HG03280 (cell line): ENCODE results near the gene EMC6.
"Not testable (repeated sequence)": the region's sequence is repeated elsewhere in the genome, so short reads cannot be mapped to it uniquely, and the experiment has no call there.

Experiments
- ATAC-seq: cut with Tn5 transposase; IDR thresholded peaks from one replicate; pipeline ENCODE4 v1.9.1; 2021; ENCODE audit warnings: mild to moderate bottlenecking, moderate library complexity; ENCODE audit not compliant: unreplicated experiment

Gene EMC6

GRCh38 chr17:3679531-3680126, 11.0 kb downstream of the EMC6 start:
- ATAC-seq = no peak

DNA sequence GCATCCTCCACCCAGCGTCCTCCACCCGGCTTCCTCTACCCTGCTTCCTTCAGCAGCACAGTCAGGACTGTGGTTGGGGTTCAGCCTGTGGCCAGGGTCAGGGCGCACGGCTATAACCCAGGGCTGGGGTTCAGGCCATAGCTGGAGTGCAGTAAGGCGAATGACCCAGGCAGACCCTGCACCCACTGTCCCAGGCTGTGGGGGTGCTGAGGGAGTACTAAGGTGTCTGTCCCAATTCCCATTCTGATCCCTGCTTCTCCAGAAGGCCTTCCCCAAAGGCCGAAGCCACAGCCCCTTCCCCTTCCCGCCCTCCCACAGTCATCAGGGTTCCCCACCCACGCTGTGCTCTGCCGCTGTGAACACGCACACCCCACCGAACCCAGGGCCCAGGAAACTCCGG, 12.4 kb downstream of the EMC6 start:
- ATAC-seq = no peak

DNA sequence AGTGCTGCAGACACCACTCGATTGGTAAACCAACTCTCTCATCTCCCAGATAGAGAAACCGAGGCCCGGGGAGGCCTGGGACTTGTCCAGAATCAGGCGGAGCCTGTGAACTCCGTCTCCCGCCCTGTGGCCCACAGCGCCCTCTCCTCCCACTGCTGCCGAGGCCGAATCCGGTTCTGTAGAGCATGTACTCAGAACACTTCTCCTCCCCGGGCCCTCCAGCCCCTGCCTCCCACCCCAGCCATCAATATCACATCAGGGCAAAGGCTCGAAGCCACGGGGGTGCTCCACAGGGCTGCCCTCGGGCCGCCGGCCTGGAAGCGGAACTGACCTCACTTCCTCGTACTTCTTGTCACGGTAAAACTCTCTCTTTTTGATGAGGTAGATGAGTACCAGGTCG, 13.0 kb downstream of the EMC6 start:
- ATAC-seq = no peak

DNA sequence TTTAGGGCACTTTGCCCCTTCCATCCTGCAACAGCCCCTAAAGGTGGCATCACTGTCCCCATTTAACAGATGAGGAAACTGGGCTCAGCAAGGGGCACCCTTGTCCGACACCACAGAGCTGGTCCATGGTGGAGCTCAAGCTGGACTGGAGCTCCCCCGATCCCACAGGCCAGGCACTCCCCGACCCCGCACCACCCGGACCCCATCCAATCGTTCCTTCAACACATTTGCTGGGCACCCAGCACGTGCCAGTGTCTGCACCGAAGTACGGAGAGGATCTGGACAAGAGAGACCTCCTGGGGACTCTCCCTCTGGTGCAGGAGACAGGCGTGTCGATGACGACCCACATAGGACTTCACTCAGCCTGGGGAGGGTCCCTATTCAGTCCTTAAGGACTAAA, 13.4 kb downstream of the EMC6 start:
- ATAC-seq = no peak

- no peak for ATAC-seq
Measured at GRCh38 chr17:3683054-3683511, 14.5 kb downstream of the EMC6 start.

- ATAC-seq = no peak
Measured at GRCh38 chr17:3685174-3685573, 16.6 kb downstream of the EMC6 start.

DNA sequence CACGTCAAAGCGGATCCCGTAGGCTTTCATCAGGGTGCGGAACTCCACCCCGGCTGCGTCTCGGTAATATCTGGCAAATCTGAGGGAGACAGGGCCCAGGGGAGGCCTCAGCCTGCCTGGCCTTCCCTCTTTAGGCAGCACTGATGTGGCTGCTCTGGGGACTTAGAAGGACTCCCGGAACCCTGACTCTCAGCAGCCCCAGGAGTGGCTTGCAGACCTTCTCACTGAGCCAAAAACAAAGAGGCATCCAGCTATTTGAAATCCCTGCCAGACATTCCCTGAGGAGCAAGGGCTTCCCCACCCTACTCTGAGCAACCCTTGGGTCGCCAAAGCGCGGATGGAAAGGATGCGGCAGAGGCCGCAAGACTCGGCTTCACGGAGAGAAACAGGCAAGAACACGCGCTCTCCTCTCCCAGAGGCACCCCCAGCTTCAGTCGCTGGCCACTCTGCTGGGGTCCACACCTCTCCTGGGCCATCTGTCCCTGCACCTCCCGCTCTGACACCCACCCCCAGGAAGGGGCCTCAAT, 19.5 kb downstream of the EMC6 start:
- no peak for ATAC-seq

GRCh38 chr17:3688852-3689261, 20.2 kb downstream of the EMC6 start:
- ATAC-seq = no peak

DNA sequence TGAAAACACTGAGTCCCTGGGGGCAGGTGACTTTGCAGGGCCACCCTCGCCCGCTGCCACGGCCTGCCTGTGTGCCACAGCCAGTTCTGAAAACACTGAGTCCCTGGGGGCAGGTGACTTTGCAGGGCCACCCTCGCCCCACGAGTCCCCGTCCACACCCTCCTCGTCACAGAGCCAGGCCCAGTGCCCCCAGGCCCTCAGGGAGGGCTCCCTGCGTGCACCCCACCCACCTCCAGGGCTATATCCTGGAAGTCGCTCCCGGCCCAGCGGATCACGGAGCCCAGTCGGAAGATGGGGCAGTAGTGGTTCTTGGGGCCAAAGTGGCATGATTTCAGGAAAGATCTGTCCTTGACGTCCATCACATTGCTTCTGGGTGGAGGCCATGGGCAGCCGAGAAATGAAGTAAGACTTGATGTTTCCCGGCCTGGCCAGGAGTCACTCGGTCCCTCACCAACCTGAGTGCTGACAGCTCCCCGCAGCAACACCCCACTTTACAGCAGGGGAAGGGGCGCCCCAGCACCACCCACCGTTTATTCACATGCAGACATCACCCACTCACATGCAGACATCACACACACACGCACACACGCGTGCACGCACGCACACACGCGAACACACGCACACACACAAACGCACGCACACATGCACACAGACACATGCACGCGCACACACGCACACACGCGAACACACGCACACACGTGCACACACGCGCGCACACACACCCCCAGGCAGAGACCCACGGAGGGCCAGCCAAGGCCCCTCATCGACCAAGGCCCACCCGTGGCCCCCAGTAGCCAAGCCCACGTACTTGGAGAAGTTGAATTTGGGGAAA, 20.9 kb downstream of the EMC6 start:
- ATAC-seq = no peak

- ATAC-seq = no peak
Measured at GRCh38 chr17:3690094-3690715, 21.6 kb downstream of the EMC6 start.

DNA sequence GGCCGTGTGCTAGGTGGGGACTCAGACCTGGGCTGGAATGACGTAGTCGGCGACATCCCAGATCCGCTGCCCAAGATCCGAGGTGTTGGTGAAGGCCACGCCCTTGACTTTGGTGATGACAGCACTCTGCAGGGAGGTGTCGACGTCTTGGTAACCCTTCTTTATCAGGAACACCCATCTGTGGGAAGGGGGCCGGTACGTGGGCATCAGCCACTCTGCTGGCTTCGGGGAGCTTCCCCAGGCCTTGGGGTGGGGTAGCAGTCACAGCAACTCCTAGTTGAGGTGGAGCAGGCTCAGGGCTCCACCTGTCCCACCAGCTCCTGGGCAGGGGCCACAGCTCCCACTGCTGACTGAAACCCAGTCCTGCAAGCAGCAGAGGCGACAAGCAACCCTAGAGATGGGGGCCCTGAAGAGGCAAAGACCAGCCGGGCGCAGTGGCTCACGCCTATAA, 23.0 kb downstream of the EMC6 start:
- ATAC-seq = no peak

GRCh38 chr17:3692346-3692745, 23.7 kb downstream of the EMC6 start:
- ATAC-seq = no peak

DNA sequence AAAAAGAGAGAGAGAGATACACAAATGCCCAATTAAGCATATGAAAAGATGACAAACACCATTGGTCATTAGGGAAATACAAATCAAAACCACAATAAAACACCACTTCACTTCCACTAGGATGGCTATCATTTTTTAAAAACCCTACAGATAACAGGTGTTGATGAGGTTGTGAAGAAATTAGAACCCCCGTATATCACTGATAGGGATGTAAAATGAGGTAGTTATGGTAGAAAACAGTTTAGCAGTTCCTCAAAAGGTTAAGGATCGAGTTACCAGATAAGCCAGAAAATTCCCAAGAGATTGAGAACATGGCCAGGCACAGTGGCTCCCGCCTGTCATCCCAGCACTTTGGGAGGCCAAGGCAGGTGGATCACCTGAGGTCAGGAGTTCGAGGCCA, 24.5 kb downstream of the EMC6 start:
- no peak for ATAC-seq

DNA sequence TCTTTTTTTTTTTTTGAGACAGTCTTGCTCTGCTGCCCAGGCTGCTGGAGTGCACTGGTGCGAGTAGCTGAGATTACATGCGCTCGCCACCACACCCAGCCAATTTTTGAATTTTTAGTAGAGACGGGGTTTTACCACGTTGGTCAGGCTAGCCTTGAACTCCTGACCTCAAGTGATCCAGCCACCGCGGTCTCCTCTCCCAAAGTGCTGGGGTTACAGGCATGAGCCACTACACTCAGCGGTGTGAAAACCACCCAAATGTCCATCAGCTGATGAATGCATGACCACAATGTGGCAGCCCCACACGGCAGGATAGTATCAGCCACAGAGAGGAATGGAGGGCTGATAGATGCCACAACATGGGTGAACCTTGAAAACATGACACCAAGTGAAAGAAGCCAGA, 25.2 kb downstream of the EMC6 start:
- no peak for ATAC-seq

DNA sequence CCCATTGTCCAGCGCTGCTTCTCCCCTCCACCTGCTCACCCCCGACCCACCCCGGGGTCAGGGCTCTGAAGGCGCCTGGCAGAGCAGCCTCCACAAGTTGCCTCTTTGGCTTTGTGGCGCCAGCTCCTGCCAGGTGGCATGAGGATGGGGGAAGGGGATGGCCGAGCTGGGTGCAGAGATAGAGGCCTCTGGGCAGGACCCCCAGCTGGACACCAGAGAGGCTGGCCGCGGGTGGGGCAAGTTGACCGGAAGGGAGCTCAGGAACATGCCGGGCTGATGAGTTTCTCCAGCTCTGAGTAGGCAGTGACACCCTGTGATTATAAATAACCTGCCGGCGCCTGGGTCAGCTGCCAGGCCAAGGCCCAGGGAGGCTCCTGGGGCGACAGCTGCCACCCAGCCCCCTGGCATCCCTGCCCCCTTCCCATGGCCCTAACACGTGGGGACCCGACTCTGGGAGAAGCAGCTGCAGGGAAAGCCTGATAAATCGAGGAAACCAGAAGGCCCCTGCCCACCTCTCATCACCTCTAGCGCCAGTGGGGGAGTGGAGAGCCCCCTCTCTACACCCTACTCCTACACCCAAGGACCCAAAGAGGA, 26.6 kb downstream of the EMC6 start:
- no peak for ATAC-seq

DNA sequence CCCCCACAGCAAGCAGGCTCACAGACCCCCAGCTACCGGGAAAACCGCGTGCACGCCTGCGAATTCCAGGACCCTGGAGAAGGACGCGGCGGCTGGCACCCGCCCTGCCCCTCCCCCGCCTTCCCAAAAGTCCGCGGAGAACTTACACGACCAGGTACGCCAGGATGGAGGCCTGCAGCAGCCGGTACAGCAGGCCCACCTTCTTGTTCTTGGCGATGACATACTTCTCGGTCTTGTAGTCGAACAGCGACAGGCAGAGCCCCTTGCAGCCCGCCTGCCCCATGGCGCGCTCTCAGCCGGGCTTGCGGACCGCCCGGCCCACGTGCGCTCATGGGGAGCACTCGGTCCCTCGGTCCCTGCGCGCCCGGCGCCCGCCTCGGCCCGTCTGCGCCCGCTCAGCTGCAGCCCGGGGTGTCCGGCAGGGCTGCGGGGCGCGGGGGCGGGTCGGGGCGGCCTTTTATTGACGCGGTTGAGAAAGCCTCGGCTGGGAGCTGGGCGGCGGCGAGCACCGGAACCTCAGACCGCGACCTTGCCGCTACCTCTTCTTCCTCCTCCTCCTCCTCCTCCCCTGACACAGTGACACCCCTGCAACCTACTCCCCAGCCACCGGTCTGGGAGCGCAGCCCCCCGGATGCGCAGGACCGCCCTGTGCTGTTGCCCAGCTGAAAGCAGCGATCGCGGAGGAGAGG, 27.3 kb downstream of the EMC6 start, which contains the start of gene P2RX5:
P2RX5 (minus strand) TSS at position 433 of the 689 bp plus-strand sequence; CDS start at position 283, 150 bp downstream.
- ATAC-seq = peak; percentile 28

DNA sequence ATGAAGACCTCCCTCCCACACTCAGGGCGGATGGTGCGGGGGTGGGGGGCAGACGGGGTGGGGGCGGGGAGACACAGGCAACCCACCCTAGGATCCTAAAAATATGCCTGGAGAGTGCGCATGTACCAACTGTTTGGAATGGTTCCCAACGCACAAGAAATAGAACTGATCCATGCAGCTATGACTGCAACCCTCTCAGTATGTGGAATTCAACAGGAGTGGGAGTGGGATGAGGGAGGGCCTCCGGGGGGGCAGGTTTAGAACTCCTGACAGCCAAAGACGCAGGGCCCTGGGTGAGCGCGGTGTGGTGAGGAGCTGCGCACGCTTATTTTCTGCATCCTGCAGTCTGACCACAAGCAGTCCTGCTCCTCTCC, 28.5 kb downstream of the EMC6 start:
- ATAC-seq = no peak

DNA sequence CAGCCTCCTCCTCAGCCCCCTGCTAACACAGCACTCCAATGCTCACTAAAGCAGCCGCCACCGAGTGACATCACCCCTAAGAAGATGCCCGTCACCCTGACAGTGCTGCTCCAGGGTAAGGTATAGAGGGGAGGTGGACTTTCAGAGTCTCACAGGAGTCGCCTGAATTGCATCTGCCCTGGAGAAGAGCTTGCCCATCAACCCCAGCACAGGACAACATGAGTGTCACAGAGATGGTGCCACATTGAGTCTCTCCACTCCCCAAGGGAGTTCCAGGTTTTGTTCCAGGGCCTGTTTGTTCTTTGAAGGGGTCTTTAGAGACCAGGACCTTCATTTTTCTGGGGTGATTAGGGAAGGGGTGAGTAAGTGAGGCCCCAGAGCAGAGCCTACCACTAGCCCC, 29.5 kb downstream of the EMC6 start:
- ATAC-seq = no peak

- no peak for ATAC-seq
Measured at GRCh38 chr17:3699951-3700350, 31.3 kb downstream of the EMC6 start.

- not testable (repeated sequence) for ATAC-seq
Measured at GRCh38 chr17:3702041-3702539, 33.5 kb downstream of the EMC6 start.
